BLaER1 (cell line): ENCODE data around the gene AP4M1.
A peak's percentile ranks its signal among the peaks of the same experiment; 100 is the strongest.

Experiments
- H3K27ac ChIP-seq: shearing (Covaris generic); formaldehyde crosslinking; 2 replicates; pipeline ENCODE4 v1.8.1; 2022
- H3K27me3 ChIP-seq: shearing (Covaris generic); formaldehyde crosslinking; 2 replicates; pipeline ENCODE4 v1.8.1; 2022
- H3K36me3 ChIP-seq: shearing (Covaris generic); formaldehyde crosslinking; 2 replicates; pipeline ENCODE4 v1.8.1; 2022
- H3K4me1 ChIP-seq: shearing (Covaris generic); formaldehyde crosslinking; 2 replicates; pipeline ENCODE4 v1.8.1; 2022
- H3K4me2 ChIP-seq: shearing (Covaris generic); formaldehyde crosslinking; 2 replicates; pipeline ENCODE4 v1.8.1; 2022
- H3K4me3 ChIP-seq: shearing (Covaris generic); formaldehyde crosslinking; 2 replicates; pipeline ENCODE4 v1.8.1; 2022
- H3K9ac ChIP-seq: shearing (Covaris generic); formaldehyde crosslinking; 2 replicates; pipeline ENCODE4 v1.8.1; 2022
- H3K9me3 ChIP-seq: shearing (Covaris generic); formaldehyde crosslinking; 2 replicates; pipeline ENCODE4 v1.8.1; 2022
- H4K20me1 ChIP-seq: shearing (Covaris generic); formaldehyde crosslinking; 2 replicates; pipeline ENCODE4 v1.8.1; 2022
- Cebpa-rat ChIP-seq: shearing (Covaris generic); IDR thresholded peaks from 2 replicates; pipeline ENCODE4 v1.8.1; 2022

Gene AP4M1

GRCh38 chr7:100069991-100070390 is 31.5 kb upstream of the AP4M1 start:
- Histone ChIP-seq H4K20me1 (peaks cover 14% of the 10 kb centered on the region; the same call in 1 of the 2 replicates), H3K9ac (no peak overlapping the region), H3K36me3 (peaks cover 100% of the 10 kb centered on the region), H3K27ac (no peak overlapping the region), H3K4me2 (no peak overlapping the region), H3K27me3 (no peaks in the 10 kb centered on the region), H3K4me1 (no peaks in the 10 kb centered on the region), H3K4me3 (peak overlapping the region; percentile 50; the same call in 1 of the 2 replicates), H3K9me3 (peaks cover 60% of the 10 kb centered on the region)
- TF ChIP-seq Cebpa-rat: no peak

DNA sequence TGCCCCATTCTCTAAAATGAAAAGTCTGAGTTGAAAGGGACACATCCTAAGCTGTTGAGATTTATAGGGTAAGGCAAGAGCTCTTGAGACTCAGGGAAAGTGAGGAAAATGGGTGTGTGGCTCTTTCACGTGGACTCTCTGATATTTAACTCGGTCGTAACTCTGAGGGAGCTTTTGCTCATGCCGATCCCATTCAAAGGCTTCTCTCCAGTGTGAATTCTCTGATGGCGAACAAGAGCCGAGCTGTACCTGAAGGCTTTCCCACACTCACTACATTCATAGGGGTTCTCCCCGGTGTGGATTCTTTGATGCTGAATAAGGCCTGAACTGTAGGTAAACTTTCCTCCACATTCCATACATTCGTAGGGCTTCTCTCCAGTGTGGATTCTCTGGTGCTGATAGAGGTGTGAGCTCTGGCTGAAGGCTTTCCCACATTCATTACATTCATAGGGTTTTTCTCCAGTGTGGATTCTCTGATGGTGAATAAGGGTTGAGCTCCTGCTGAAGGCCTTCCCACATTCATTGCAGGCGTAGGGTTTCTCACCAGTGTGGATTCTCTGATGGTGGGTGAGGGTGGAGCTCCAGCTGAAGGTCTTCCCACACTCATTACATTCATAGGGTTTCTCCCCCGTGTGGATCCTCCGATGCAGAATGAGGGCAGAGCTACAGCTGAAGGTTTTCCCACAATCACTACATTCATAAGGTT is 30.3 kb upstream of the AP4M1 start:
- H3K4me2 ChIP-seq: no peak overlapping the region
- H3K36me3 ChIP-seq: peaks cover 100% of the 10 kb centered on the region
- H3K27ac ChIP-seq: no peak overlapping the region
- no peaks in the 10 kb centered on the region for H3K27me3 ChIP-seq
- no peaks in the 10 kb centered on the region for H3K4me1 ChIP-seq
- H3K9me3 ChIP-seq: peaks cover 71% of the 10 kb centered on the region
- TF ChIP-seq Cebpa-rat: no peak
- H3K4me3 ChIP-seq: peak overlapping the region; percentile 50
- peaks cover 21% of the 10 kb centered on the region; the same call in 1 of the 2 replicates for H4K20me1 ChIP-seq
- no peak overlapping the region for H3K9ac ChIP-seq

DNA sequence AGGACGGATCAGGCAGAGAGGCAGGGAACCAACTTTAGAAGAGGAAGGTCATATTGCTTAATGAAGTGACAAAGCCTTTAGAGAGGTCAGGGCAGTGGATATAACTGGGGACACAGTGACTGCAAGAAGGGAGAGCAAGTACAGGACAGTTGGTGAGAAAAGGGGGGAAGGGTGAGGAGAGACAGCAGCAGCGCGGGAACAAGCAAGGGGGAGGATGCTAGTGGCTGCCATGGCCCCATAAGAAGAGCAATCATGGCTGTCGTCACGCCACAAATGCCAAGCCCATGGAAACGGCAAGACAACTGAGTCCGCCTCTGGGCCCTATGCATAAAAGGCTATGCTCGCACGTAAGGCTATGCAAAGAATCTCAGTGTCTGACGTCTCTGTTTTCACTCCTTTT is 29.0 kb upstream of the AP4M1 start:
- Histone ChIP-seq H4K20me1 (peaks cover 29% of the 10 kb centered on the region; the same call in 1 of the 2 replicates), H3K27me3 (no peaks in the 10 kb centered on the region), H3K4me2 (no peak overlapping the region), H3K4me3 (peak overlapping the region; percentile 50), H3K36me3 (peaks cover 100% of the 10 kb centered on the region), H3K9ac (no peak overlapping the region), H3K4me1 (no peaks in the 10 kb centered on the region), H3K9me3 (peaks cover 84% of the 10 kb centered on the region), H3K27ac (no peak overlapping the region)
- no peak for TF ChIP-seq Cebpa-rat

DNA sequence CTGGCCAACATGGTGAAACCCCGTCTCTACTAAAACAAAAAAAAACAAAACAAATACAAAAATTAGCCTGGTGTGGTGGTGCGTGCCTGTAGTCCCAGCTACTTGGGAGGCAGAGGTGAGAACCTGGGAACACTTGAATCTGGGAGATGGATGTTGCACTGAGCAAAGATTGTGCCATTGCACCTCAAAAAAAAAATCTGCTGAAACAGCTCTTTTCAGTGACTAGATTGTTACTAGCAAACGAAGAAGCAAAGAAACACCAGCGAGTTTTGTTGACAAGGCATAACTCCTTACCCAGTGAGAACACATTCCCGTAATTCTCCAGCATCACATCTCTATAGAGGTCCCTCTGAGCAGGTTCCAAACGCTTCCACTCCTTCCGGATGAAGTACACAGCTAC is 26.6 kb upstream of the AP4M1 start:
- Histone ChIP-seq H3K9ac (no peak overlapping the region), H4K20me1 (peaks cover 42% of the 10 kb centered on the region; the same call in 1 of the 2 replicates), H3K36me3 (peaks cover 100% of the 10 kb centered on the region), H3K4me2 (no peak overlapping the region), H3K4me1 (peaks cover 11% of the 10 kb centered on the region), H3K27ac (no peak overlapping the region), H3K27me3 (no peaks in the 10 kb centered on the region), H3K9me3 (peaks cover 91% of the 10 kb centered on the region), H3K4me3 (peak overlapping the region; percentile 34)
- no peak for TF ChIP-seq Cebpa-rat

- H3K9ac ChIP-seq: no peak overlapping the region
- no peak overlapping the region for H3K27ac ChIP-seq
- H3K9me3 ChIP-seq: peaks cover 85% of the 10 kb centered on the region
- no peaks in the 10 kb centered on the region for H3K27me3 ChIP-seq
- peaks cover 99% of the 10 kb centered on the region for H3K36me3 ChIP-seq
- H3K4me1 ChIP-seq: peaks cover 16% of the 10 kb centered on the region
- H3K4me2 ChIP-seq: no peak overlapping the region
- peaks cover 48% of the 10 kb centered on the region; the same call in 1 of the 2 replicates for H4K20me1 ChIP-seq
- peak overlapping the region; percentile 34; the same call in 1 of the 2 replicates for H3K4me3 ChIP-seq
- TF ChIP-seq Cebpa-rat: no peak
These were observed 26.0 kb upstream of the AP4M1 start for GRCh38 chr7:100075418-100075817.

DNA sequence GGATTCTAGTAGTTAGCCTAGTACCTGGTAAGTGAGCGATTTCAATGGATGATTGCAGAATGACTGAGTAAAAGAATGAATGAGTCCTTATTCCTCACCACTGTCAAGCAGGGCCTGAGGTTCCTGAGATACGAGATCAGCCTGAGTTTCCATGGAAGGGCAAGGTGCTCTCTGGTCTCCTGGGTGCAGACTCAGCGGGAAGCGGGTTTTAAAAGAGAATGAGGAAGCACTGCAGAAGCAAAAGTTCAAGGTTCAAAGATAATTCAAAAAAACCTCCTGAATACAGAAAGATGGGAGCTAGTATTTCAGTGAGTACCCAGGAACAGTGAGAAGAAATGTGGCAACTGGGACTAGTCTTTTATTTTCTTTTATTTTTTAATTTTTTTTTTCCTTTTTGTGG is 24.2 kb upstream of the AP4M1 start:
- Histone ChIP-seq H3K27ac (no peak overlapping the region), H4K20me1 (peaks cover 48% of the 10 kb centered on the region; the same call in 1 of the 2 replicates), H3K4me2 (no peak overlapping the region), H3K9me3 (peaks cover 67% of the 10 kb centered on the region), H3K27me3 (no peaks in the 10 kb centered on the region), H3K36me3 (peaks cover 81% of the 10 kb centered on the region), H3K4me1 (peaks cover 21% of the 10 kb centered on the region), H3K9ac (no peak overlapping the region), H3K4me3 (no peak overlapping the region)
- TF ChIP-seq Cebpa-rat: no peak

GRCh38 chr7:100079024-100079560 is 22.4 kb upstream of the AP4M1 start:
- H3K4me2 ChIP-seq: peak overlapping the region; percentile 86
- H3K9me3 ChIP-seq: peaks cover 48% of the 10 kb centered on the region
- no peak overlapping the region for H3K27ac ChIP-seq
- H4K20me1 ChIP-seq: peaks cover 48% of the 10 kb centered on the region; the same call in 1 of the 2 replicates
- peaks cover 62% of the 10 kb centered on the region for H3K36me3 ChIP-seq
- H3K4me3 ChIP-seq: no peak overlapping the region
- no peak for TF ChIP-seq Cebpa-rat
- H3K27me3 ChIP-seq: peaks cover 13% of the 10 kb centered on the region
- H3K9ac ChIP-seq: no peak overlapping the region
- H3K4me1 ChIP-seq: peaks cover 28% of the 10 kb centered on the region

GRCh38 chr7:100080907-100081534 is 20.4 kb upstream of the AP4M1 start:
- H3K4me2 ChIP-seq: peak overlapping the region; percentile 86
- H4K20me1 ChIP-seq: peaks cover 40% of the 10 kb centered on the region; the same call in 1 of the 2 replicates
- no peak for TF ChIP-seq Cebpa-rat
- H3K4me3 ChIP-seq: peak overlapping the region; percentile 93
- H3K9ac ChIP-seq: peak overlapping the region; percentile 99
- H3K4me1 ChIP-seq: peaks cover 28% of the 10 kb centered on the region
- H3K9me3 ChIP-seq: peaks cover 29% of the 10 kb centered on the region
- peaks cover 43% of the 10 kb centered on the region for H3K36me3 ChIP-seq
- peaks cover 13% of the 10 kb centered on the region for H3K27me3 ChIP-seq
- H3K27ac ChIP-seq: peak overlapping the region; percentile 99

GRCh38 chr7:100081535-100082102 is 19.8 kb upstream of the AP4M1 start, which contains the start of gene ZNF3:
TSS of gene ZNF3 (minus strand) at chr7:100081723. CDS start at chr7:100077357, 4,366 bp downstream.
- H3K27me3 ChIP-seq: peaks cover 13% of the 10 kb centered on the region
- peaks cover 38% of the 10 kb centered on the region; the same call in 1 of the 2 replicates for H4K20me1 ChIP-seq
- peak within 1 kb of the TSS; percentile 86 for H3K4me2 ChIP-seq
- peak within 1 kb of the TSS; percentile 99 for H3K9ac ChIP-seq
- peaks cover 23% of the 10 kb centered on the region for H3K9me3 ChIP-seq
- peak within 1 kb of the TSS; percentile 93 for H3K4me3 ChIP-seq
- no peak for TF ChIP-seq Cebpa-rat
- peaks cover 37% of the 10 kb centered on the region for H3K36me3 ChIP-seq
- peaks cover 28% of the 10 kb centered on the region for H3K4me1 ChIP-seq
- peak within 1 kb of the TSS; percentile 99 for H3K27ac ChIP-seq
